Esophagus muscularis mucosa (tissue), 4 donors: ENCODE results near the gene CSRNP3.

Experiments used
- CTCF ChIP-seq, 3 experiments: fragments of 200-600 bp in 2 of 3; fragments of 450-650 bp in 1 of 3; sonication (generic) in 2 of 3; IDR thresholded peaks; one replicate each; pipeline ENCODE4 v1.5.1; 2017 to 2019; ENCODE audit warnings: antibody characterized with exemption in 3 of 3, mild to moderate bottlenecking in 2 of 3, moderate library complexity in 1 of 3
- EP300 ChIP-seq: sonication (generic); formaldehyde crosslinking; IDR thresholded peaks from one replicate; pipeline ENCODE4 v1.6.1; 2017; ENCODE audit warnings: antibody characterized with exemption
- POLR2A ChIP-seq: fragments of 450-650 bp; IDR thresholded peaks from one replicate; pipeline ENCODE4 v1.6.1; 2017; ENCODE audit warnings: antibody characterized with exemption, moderate library complexity, mild to moderate bottlenecking, low read depth
- POLR2AphosphoS5 ChIP-seq, 2 donors: sonication (generic); formaldehyde crosslinking; IDR thresholded peaks; one replicate each; pipeline ENCODE4 v1.6.1; 2017; ENCODE audit warnings: antibody characterized with exemption in 2 of 2

- no peak for TF ChIP-seq CTCF (IDR thresholded peaks at IDR 0.05)
- no peak for TF ChIP-seq EP300
- TF ChIP-seq POLR2AphosphoS5 (IDR thresholded peaks at IDR 0.05) = no peak
- TF ChIP-seq POLR2A = no peak
These were observed 89.3 kb downstream of the CSRNP3 start for GRCh38 chr2:165558832-165559231.
